GM23248 (cell line): Measurements from ENCODE around the gene CA14. TPM values are rescaled to one million over a fixed set of nuclear protein-coding genes. Genes with fewer than 3 reads are reported as not detected.
"Not testable (repeated sequence)": the region's sequence is repeated elsewhere in the genome, so short reads cannot be mapped to it uniquely, and the experiment has no call there.

ENCODE experiments used
- DNase-seq: peaks from one replicate; pipeline ENCODE4 v3.0.0-alpha.2; 2015
- H2AFZ ChIP-seq: fragments of 200-600 bp; sonication (generic); 2 replicates; pipeline ENCODE4 v1.6.1; 2016; ENCODE audit warnings: antibody characterized with exemption
- H3F3A ChIP-seq: fragments of 200-600 bp; sonication (generic); 2 replicates; pipeline ENCODE4 v1.6.1; 2016; ENCODE audit warnings: mild to moderate bottlenecking, antibody characterized with exemption, mixed run types; ENCODE audit not compliant: insufficient read depth
- H3K27ac ChIP-seq: fragments of 200-600 bp; sonication (generic); 2 replicates; pipeline ENCODE4 v1.5.1; 2016; ENCODE audit warnings: mild to moderate bottlenecking
- H3K27me3 ChIP-seq: fragments of 200-600 bp; sonication (generic); replicated peaks from 2 replicates; pipeline ENCODE4 v1.6.1; 2016; ENCODE audit warnings: mild to moderate bottlenecking; ENCODE audit not compliant: insufficient read depth
- H3K36me3 ChIP-seq: fragments of 200-600 bp; sonication (generic); 2 replicates; pipeline ENCODE4 v1.6.1; 2016; ENCODE audit warnings: low read depth, mild to moderate bottlenecking
- H3K4me1 ChIP-seq: fragments of 200-600 bp; sonication (generic); 2 replicates; pipeline ENCODE4 v1.6.1; 2016; ENCODE audit warnings: mild to moderate bottlenecking; ENCODE audit not compliant: insufficient read depth
- H3K4me2 ChIP-seq: fragments of 200-600 bp; sonication (generic); one replicate; pipeline ENCODE4 v1.6.1; 2016; ENCODE audit warnings: mild to moderate bottlenecking; ENCODE audit not compliant: unreplicated experiment
- H3K4me3 ChIP-seq: fragments of 200-600 bp; sonication (generic); 2 replicates; pipeline ENCODE4 v1.5.1; 2016; ENCODE audit warnings: mild to moderate bottlenecking
- H3K79me2 ChIP-seq: fragments of 200-600 bp; sonication (generic); 2 replicates; pipeline ENCODE4 v1.6.1; 2016; ENCODE audit warnings: mild to moderate bottlenecking; ENCODE audit not compliant: insufficient read depth
- H3K9ac ChIP-seq: fragments of 200-600 bp; sonication (generic); 2 replicates; pipeline ENCODE4 v1.6.1; 2016; ENCODE audit warnings: mild to moderate bottlenecking
- H3K9me2 ChIP-seq: fragments of 200-600 bp; sonication (generic); 2 replicates; pipeline ENCODE4 v1.6.1; 2016; ENCODE audit warnings: mixed run types, mild to moderate bottlenecking, moderate library complexity; ENCODE audit not compliant: insufficient read depth
- H3K9me3 ChIP-seq: fragments of 200-600 bp; sonication (generic); one replicate; pipeline ENCODE4 v1.6.1; 2017; ENCODE audit warnings: low read depth
- H4K20me1 ChIP-seq: fragments of 200-600 bp; sonication (generic); 2 replicates; pipeline ENCODE4 v1.6.0; 2016; ENCODE audit not compliant: insufficient read depth
- EZH2 ChIP-seq: fragments of 200-600 bp; sonication (generic); IDR thresholded peaks from 2 replicates; pipeline ENCODE4 v1.6.1; 2018; ENCODE audit warnings: antibody characterized with exemption, mild to moderate bottlenecking; ENCODE audit not compliant: insufficient read depth, poor library complexity, severe bottlenecking
- EZH2phosphoT487 ChIP-seq: fragments of 200-600 bp; sonication (generic); IDR thresholded peaks from 2 replicates; pipeline ENCODE4 v1.6.1; 2018; ENCODE audit warnings: antibody characterized with exemption, moderate library complexity, mild to moderate bottlenecking, low read depth; ENCODE audit not compliant: insufficient read depth
- WGBS, 2 experiments: methylation state at CpG; one replicate each; pipeline ENCODE4 v1.1.6; 2015 to 2017; ENCODE audit warnings: low lambda C conversion rate in 2 of 2, low coverage in 1 of 2; ENCODE audit errors: missing lambda C conversion rate in 2 of 2; 5-methylcytosine and 5-hydroxymethylcytosine counted together
- in situ Hi-C: fragments of 300-500 bp; cut with MboI; formaldehyde crosslinking; loops from 2 replicates; pipeline ENCODE4 v1.15.0; 2020
- polyA plus RNA-seq: library from polyadenylated mRNA; unstranded; fragments of >200 nt; fragmentation: Nextera tagmentation; extraction: Ambion mirVana; gene quantifications from 2 replicates; pipeline ENCODE4 v1.2.1, GENCODE V29; 2016
- total RNA-seq: library from RNA; depleted of rRNA; stranded (reverse); fragments of >200 nt; shearing (Covaris generic); gene quantifications from 2 replicates; pipeline ENCODE4 v1.2.3, GENCODE V29; 2014; rRNA removed

CA14 gene
- not detected in 2 replicates for total RNA-seq
- 0.16 TPM in 1 of 2 replicates, not detected in the other for polyA plus RNA-seq

DNA sequence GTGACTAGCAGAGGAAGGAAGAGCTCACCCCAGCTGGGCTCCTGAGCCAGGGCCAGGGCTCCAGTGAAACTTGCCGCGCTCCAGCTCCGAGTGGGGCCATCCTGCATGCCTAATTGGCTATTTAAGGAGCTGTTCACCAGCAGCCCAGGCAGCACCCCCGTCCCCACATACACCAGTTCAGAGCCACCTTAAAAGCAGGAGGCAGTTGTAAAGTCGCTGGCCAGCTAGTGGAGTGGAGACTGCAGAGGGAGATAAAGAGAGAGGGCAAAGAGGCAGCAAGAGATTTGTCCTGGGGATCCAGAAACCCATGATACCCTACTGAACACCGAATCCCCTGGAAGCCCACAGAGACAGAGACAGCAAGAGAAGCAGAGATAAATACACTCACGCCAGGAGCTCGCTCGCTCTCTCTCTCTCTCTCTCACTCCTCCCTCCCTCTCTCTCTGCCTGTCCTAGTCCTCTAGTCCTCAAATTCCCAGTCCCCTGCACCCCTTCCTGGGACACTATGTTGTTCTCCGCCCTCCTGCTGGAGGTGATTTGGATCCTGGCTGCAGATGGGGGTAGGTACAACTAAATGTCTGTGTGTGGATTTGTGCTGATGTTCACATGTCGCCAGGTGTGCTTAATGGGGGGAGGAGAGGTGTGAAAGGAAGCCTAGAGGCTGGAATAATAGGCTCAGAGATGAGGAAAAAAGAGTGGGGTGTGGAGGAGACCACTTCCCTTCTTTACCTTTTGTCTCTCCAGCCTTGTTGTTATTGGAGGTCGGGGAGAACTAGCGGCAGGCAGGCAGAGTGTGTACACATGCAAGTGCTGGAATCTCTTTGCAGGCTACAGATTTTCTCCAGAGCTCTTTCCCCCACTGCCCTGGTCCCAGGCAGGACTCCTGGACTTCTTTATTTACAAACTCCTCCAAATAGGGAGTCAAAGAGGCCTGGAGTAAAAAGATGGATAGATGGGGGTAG is at the start of gene CA14:
TSS of gene CA14 (plus strand) at position 151 of the 962 bp plus-strand sequence. CDS start at position 506, 355 bp downstream.
- no peak for TF ChIP-seq EZH2
- TF ChIP-seq EZH2phosphoT487 = no peak
- no peaks in the 10 kb centered on the region; the same call in none of the 2 replicates for H3K27me3 ChIP-seq
- no peak within 1 kb of the TSS for H3K27ac ChIP-seq
- peak within 1 kb of the TSS; percentile 92; the same call in 1 of the 2 replicates for H2AFZ ChIP-seq
- H4K20me1 ChIP-seq = no peaks in the 10 kb centered on the region
- no peaks in the 10 kb centered on the region for H3K36me3 ChIP-seq
- no peaks in the 10 kb centered on the region for H3K9me2 ChIP-seq
- peaks cover 11% of the 10 kb centered on the region for H3K4me1 ChIP-seq
- in situ Hi-C loops = no loop called here
- no peak within 1 kb of the TSS for H3K9ac ChIP-seq
- DNase-seq = no peak
- H3K4me2 ChIP-seq = peak within 1 kb of the TSS; percentile 82
- H3F3A ChIP-seq = peaks cover 15% of the 10 kb centered on the region
- WGBS, 2 experiments = 31 to 36% methylated on average over 13 of the region's 13 CpGs
- H3K9me3 ChIP-seq = no peaks in the 10 kb centered on the region
- 0 out of 2 replicates have a peak within 1 kb of the TSS, but pooled peaks have one; percentile 63 for H3K4me3 ChIP-seq
- no peaks in the 10 kb centered on the region for H3K79me2 ChIP-seq

DNA sequence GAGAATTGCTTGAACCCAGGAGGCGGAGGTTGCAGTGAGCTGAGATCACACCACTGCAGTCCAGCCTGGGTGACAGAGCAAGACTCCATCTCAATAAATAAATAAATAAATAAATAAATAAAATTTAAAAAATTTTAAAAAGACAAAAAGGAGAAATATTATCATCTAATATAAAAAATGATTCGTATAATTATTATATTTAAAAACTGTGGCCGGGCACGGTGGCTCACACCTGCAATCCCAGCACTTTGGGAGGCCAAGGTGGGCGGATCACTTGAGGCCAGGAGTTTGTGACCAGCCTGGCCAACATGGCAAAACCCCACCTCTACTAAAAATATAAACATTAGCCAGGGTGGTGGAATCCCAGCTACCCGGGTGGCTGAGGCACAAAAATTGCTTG is 49.1 kb upstream of the CA14 start:
- H3K4me2 ChIP-seq, H3K27me3 ChIP-seq, DNase-seq, H3K4me3 ChIP-seq, H3K79me2 ChIP-seq, H3F3A ChIP-seq, H2AFZ ChIP-seq, H3K9me2 ChIP-seq, H3K9me3 ChIP-seq, H3K36me3 ChIP-seq, H4K20me1 ChIP-seq, H3K27ac ChIP-seq, H3K4me1 ChIP-seq, in situ Hi-C loops, H3K9ac ChIP-seq: not testable (repeated sequence)
- WGBS, 2 experiments = 81 to 92% methylated on average over 6 of the region's 6 CpGs

GRCh38 chr1:150210091-150210490 is 47.5 kb upstream of the CA14 start:
- DNase-seq = no peak
- Histone ChIP-seq H3K4me1 (no peaks in the 10 kb centered on the region), H3F3A (no peaks in the 10 kb centered on the region), H3K9me3 (no peaks in the 10 kb centered on the region), H3K79me2 (no peaks in the 10 kb centered on the region), H2AFZ (no peak overlapping the region; the same call in 1 of the 2 replicates), H3K27ac (no peak overlapping the region), H3K27me3 (no peaks in the 10 kb centered on the region), H3K9ac (no peak overlapping the region), H3K4me3 (no peak overlapping the region), H3K9me2 (no peaks in the 10 kb centered on the region), H3K4me2 (no peak overlapping the region), H4K20me1 (no peaks in the 10 kb centered on the region), H3K36me3 (no peaks in the 10 kb centered on the region)
- WGBS, 2 experiments = 82 to 86% methylated on average over 4 of the region's 4 CpGs
- in situ Hi-C loops = no loop called here
- TF ChIP-seq EZH2 (no peak), EZH2phosphoT487 (no peak)

DNA sequence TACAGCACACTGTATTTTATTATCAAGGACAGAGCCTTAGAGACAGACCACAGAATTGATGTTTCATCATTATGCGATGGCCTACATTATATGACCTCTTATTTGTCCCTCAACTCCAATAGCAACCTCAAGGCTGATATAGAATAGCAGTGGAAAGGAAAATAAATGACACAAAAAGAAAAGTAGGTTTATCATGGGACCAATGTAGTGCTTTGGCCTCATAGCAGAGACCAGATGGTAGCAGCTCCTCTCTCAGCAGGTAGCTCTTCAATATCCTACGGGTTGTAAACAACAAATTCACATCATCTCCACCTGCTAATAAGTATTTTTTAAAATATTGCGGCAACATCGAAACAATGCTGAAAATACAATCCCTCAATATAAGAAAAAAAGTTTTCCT is 46.9 kb upstream of the CA14 start:
- H3F3A ChIP-seq = no peaks in the 10 kb centered on the region
- H3K27me3 ChIP-seq = no peaks in the 10 kb centered on the region
- no peaks in the 10 kb centered on the region for H3K9me3 ChIP-seq
- no peak overlapping the region for H3K27ac ChIP-seq
- H3K4me1 ChIP-seq = no peaks in the 10 kb centered on the region
- in situ Hi-C loops = no loop called here
- TF ChIP-seq EZH2phosphoT487 = no peak
- no peak for TF ChIP-seq EZH2
- H3K4me3 ChIP-seq = no peak overlapping the region
- WGBS, 2 experiments = 91 to 92% methylated on average over 4 of the region's 4 CpGs
- no peak overlapping the region for H3K9ac ChIP-seq
- H3K4me2 ChIP-seq = no peak overlapping the region
- no peaks in the 10 kb centered on the region for H3K9me2 ChIP-seq
- no peaks in the 10 kb centered on the region for H3K79me2 ChIP-seq
- no peaks in the 10 kb centered on the region for H4K20me1 ChIP-seq
- no peak overlapping the region for H2AFZ ChIP-seq
- no peaks in the 10 kb centered on the region for H3K36me3 ChIP-seq
- DNase-seq = no peak
